ENCODE results near the gene ITGA11. TPM values are rescaled to one million over a fixed set of nuclear protein-coding genes. Genes with fewer than 3 reads are reported as not detected.
A peak's percentile ranks its signal among the peaks of the same experiment; 100 is the strongest.

ITGA11 gene
- total RNA-seq, 1 donor, result 567 TPM

- Histone ChIP-seq H4K20me1 (ENCODE audit: insufficient read depth, low read length) (peaks cover 66% of the 10 kb centered on the region), H2AFZ (ENCODE audit: low read length) (no peak overlapping the region), H3K4me2 (ENCODE audit: insufficient read depth, low read length) (no peak overlapping the region), H3K9me3 (ENCODE audit: low read depth, low read length) (no peaks in the 10 kb centered on the region), H3K27ac (ENCODE audit: low read depth, low read length) (no peak overlapping the region), H3K4me1 (ENCODE audit: insufficient read depth, low read length) (peaks cover 24% of the 10 kb centered on the region), H3K4me3 (ENCODE audit: insufficient read depth, low read length) (no peak overlapping the region), H3K79me2 (ENCODE audit: insufficient read depth, low read length) (peaks cover 57% of the 10 kb centered on the region), H3K27me3 (ENCODE audit: insufficient read depth, low read length) (no peaks in the 10 kb centered on the region), H3K36me3 (ENCODE audit: insufficient read depth, low read length) (peaks cover 72% of the 10 kb centered on the region)
- DNase-seq (ENCODE audit: insufficient read length, low spot score, missing footprints), result no peak
- no peak for TF ChIP-seq CTCF (IDR thresholded peaks at IDR 0.05; ENCODE audit: extremely low read depth, low read depth, low read length)
Measured at GRCh38 chr15:68375191-68375631, 56.8 kb downstream of the ITGA11 start.

GRCh38 chr15:68374168-68374745 is 57.7 kb downstream of the ITGA11 start:
- TF ChIP-seq CTCF (IDR thresholded peaks at IDR 0.05; ENCODE audit: extremely low read depth, low read depth, low read length), result no peak
- peaks cover 71% of the 10 kb centered on the region for H3K36me3 ChIP-seq (ENCODE audit: insufficient read depth, low read length)
- no peaks in the 10 kb centered on the region for H3K27me3 ChIP-seq (ENCODE audit: insufficient read depth, low read length)
- no peak for DNase-seq (ENCODE audit: insufficient read length, low spot score, missing footprints)
- H2AFZ ChIP-seq (ENCODE audit: low read length), result no peak overlapping the region
- peaks cover 20% of the 10 kb centered on the region for H3K4me1 ChIP-seq (ENCODE audit: insufficient read depth, low read length)
- no peaks in the 10 kb centered on the region for H3K9me3 ChIP-seq (ENCODE audit: low read depth, low read length)
- no peak overlapping the region for H3K4me3 ChIP-seq (ENCODE audit: insufficient read depth, low read length)
- H4K20me1 ChIP-seq (ENCODE audit: insufficient read depth, low read length), result peaks cover 60% of the 10 kb centered on the region
- no peak overlapping the region for H3K4me2 ChIP-seq (ENCODE audit: insufficient read depth, low read length)
- H3K79me2 ChIP-seq (ENCODE audit: insufficient read depth, low read length), result peaks cover 49% of the 10 kb centered on the region
- H3K27ac ChIP-seq (ENCODE audit: low read depth, low read length), result no peak overlapping the region

GRCh38 chr15:68373028-68373427 is 58.9 kb downstream of the ITGA11 start:
- H3K4me3 ChIP-seq (ENCODE audit: insufficient read depth, low read length), result no peak overlapping the region
- H3K27ac ChIP-seq (ENCODE audit: low read depth, low read length), result peak overlapping the region; percentile 58
- H2AFZ ChIP-seq (ENCODE audit: low read length), result no peak overlapping the region
- no peak for DNase-seq (ENCODE audit: insufficient read length, low spot score, missing footprints)
- H3K79me2 ChIP-seq (ENCODE audit: insufficient read depth, low read length), result peaks cover 44% of the 10 kb centered on the region
- H3K4me2 ChIP-seq (ENCODE audit: insufficient read depth, low read length), result no peak overlapping the region
- H3K4me1 ChIP-seq (ENCODE audit: insufficient read depth, low read length), result peaks cover 31% of the 10 kb centered on the region
- peaks cover 71% of the 10 kb centered on the region for H3K36me3 ChIP-seq (ENCODE audit: insufficient read depth, low read length)
- no peak for TF ChIP-seq CTCF (IDR thresholded peaks at IDR 0.05; ENCODE audit: extremely low read depth, low read depth, low read length)
- no peaks in the 10 kb centered on the region for H3K9me3 ChIP-seq (ENCODE audit: low read depth, low read length)
- no peaks in the 10 kb centered on the region for H3K27me3 ChIP-seq (ENCODE audit: insufficient read depth, low read length)
- peaks cover 57% of the 10 kb centered on the region for H4K20me1 ChIP-seq (ENCODE audit: insufficient read depth, low read length)

- peak; percentile 62 for TF ChIP-seq CTCF (IDR thresholded peaks at IDR 0.05; ENCODE audit: extremely low read depth, low read depth, low read length)
- DNase-seq (ENCODE audit: insufficient read length, low spot score, missing footprints), result peak; percentile 83
- Histone ChIP-seq H3K4me2 (ENCODE audit: insufficient read depth, low read length) (no peak overlapping the region), H3K27ac (ENCODE audit: low read depth, low read length) (peak overlapping the region; percentile 58), H3K36me3 (ENCODE audit: insufficient read depth, low read length) (peaks cover 72% of the 10 kb centered on the region), H3K4me3 (ENCODE audit: insufficient read depth, low read length) (no peak overlapping the region), H4K20me1 (ENCODE audit: insufficient read depth, low read length) (peaks cover 54% of the 10 kb centered on the region), H3K27me3 (ENCODE audit: insufficient read depth, low read length) (no peaks in the 10 kb centered on the region), H3K4me1 (ENCODE audit: insufficient read depth, low read length) (peaks cover 31% of the 10 kb centered on the region), H3K79me2 (ENCODE audit: insufficient read depth, low read length) (peaks cover 41% of the 10 kb centered on the region), H2AFZ (ENCODE audit: low read length) (no peak overlapping the region), H3K9me3 (ENCODE audit: low read depth, low read length) (no peaks in the 10 kb centered on the region)
Measured at GRCh38 chr15:68372291-68372811, 59.6 kb downstream of the ITGA11 start.

Data from osteoblast (primary cell).